HL-60/S4 treated with phorbol 12-myristate 13-acetate at 8.2 ng/mL for 4 days and 3 days (cell line): ENCODE data around the gene SFXN1.

Experiments
- in situ Hi-C: fragments of 300-500 bp; cut with MboI; formaldehyde crosslinking; loops from 2 replicates; pipeline ENCODE4 v1.15.0; 2022; ENCODE audit warnings: low sequenced_read_pairs

Gene SFXN1

GRCh38 chr5:175464942-175465233, 13.5 kb upstream of the SFXN1 start:
- in situ Hi-C loops, result no loop called here

- in situ Hi-C loops, result no loop called here
Measured at GRCh38 chr5:175465282-175465681, 13.1 kb upstream of the SFXN1 start.

GRCh38 chr5:175466700-175467318, 11.6 kb upstream of the SFXN1 start:
- in situ Hi-C loops, result no loop called here

- in situ Hi-C loops, result no loop called here
Measured at GRCh38 chr5:175467983-175468690, 10.2 kb upstream of the SFXN1 start.

- in situ Hi-C loops, result no loop called here
Measured at GRCh38 chr5:175468892-175469291, 9.5 kb upstream of the SFXN1 start.

- in situ Hi-C loops, result no loop called here
Measured at GRCh38 chr5:175469916-175470315, 8.4 kb upstream of the SFXN1 start.

- in situ Hi-C loops, result no loop called here
Measured at GRCh38 chr5:175470781-175471180, 7.6 kb upstream of the SFXN1 start.

GRCh38 chr5:175471196-175471595, 7.2 kb upstream of the SFXN1 start:
- in situ Hi-C loops, result no loop called here

- in situ Hi-C loops, result no loop called here
Measured at GRCh38 chr5:175471628-175472027, 6.7 kb upstream of the SFXN1 start.

GRCh38 chr5:175472378-175472777, 6.0 kb upstream of the SFXN1 start:
- in situ Hi-C loops, result no loop called here

- in situ Hi-C loops, result no loop called here
Measured at GRCh38 chr5:175475248-175475647, 3.1 kb upstream of the SFXN1 start.

- in situ Hi-C loops, result no loop called here
Measured at GRCh38 chr5:175477440-175477839, 920 bp upstream of the SFXN1 start.

GRCh38 chr5:175478008-175478383, 364 bp upstream of the SFXN1 start:
- in situ Hi-C loops, result no loop called here

GRCh38 chr5:175479125-175479881, 943 bp downstream of the SFXN1 start:
- in situ Hi-C loops, result no loop called here

GRCh38 chr5:175483337-175483736, 5.0 kb downstream of the SFXN1 start:
- in situ Hi-C loops, result no loop called here

GRCh38 chr5:175484322-175484721, 6.0 kb downstream of the SFXN1 start:
- in situ Hi-C loops, result no loop called here

- in situ Hi-C loops, result no loop called here
Measured at GRCh38 chr5:175484829-175485228, 6.5 kb downstream of the SFXN1 start.

- in situ Hi-C loops, result no loop called here
Measured at GRCh38 chr5:175485631-175486030, 7.3 kb downstream of the SFXN1 start.

- in situ Hi-C loops, result no loop called here
Measured at GRCh38 chr5:175487514-175488222, 9.3 kb downstream of the SFXN1 start.

GRCh38 chr5:175489693-175490443, 11.5 kb downstream of the SFXN1 start:
- in situ Hi-C loops, result no loop called here

- in situ Hi-C loops, result no loop called here
Measured at GRCh38 chr5:175491223-175491622, 12.9 kb downstream of the SFXN1 start.
